Colonic mucosa (tissue), 4 donors: ENCODE measurements around the gene KIAA1614. TPM values are rescaled to one million over a fixed set of nuclear protein-coding genes. Genes with fewer than 3 reads are reported as not detected.
A peak's percentile ranks its signal among the peaks of the same experiment; 100 is the strongest.

Experiments used
- DNase-seq: peaks from one replicate; pipeline ENCODE4 v3.0.0-alpha.2; 2020
- H3K27ac ChIP-seq: fragments of 200-600 bp; one replicate; pipeline ENCODE4 v1.8.0; 2021
- H3K27me3 ChIP-seq: fragments of 200-600 bp; one replicate; pipeline ENCODE4 v1.8.0; 2021
- H3K36me3 ChIP-seq: fragments of 200-600 bp; one replicate; pipeline ENCODE4 v1.8.0; 2021
- H3K4me1 ChIP-seq: fragments of 200-600 bp; one replicate; pipeline ENCODE4 v1.8.0; 2021; ENCODE audit warnings: mild to moderate bottlenecking
- H3K4me3 ChIP-seq: fragments of 200-600 bp; one replicate; pipeline ENCODE4 v1.8.0; 2021
- H3K9ac ChIP-seq, 2 donors: one replicate each; pipeline ENCODE4 v1.7.0; 2013; ENCODE audit warnings: control low read depth in 2 of 2, low read depth in 2 of 2, low read length in 2 of 2
- H3K9me3 ChIP-seq: fragments of 200-600 bp; one replicate; pipeline ENCODE4 v1.8.0; 2021
- intact Hi-C: fragments of 100-400 bp; cut with DNase I; formaldehyde crosslinking; loops from one replicate; pipeline ENCODE4 v1.14.1; 2022
- total RNA-seq, 2 donors: library from RNA; stranded (reverse); fragmentation: NEBNext Ultra II Directional in 1 of 2; extraction: Animal tissue kit (Norgen Biotek cat#: 25700) in 1 of 2; gene quantifications; one replicate each; pipeline ENCODE4 v1.2.1, GENCODE V29; 2021
- TF ChIP-seq, protein P1 (sequence below): fragments of 200-600 bp; IDR thresholded peaks from one replicate; pipeline ENCODE4 v1.8.0; 2022; ENCODE audit warnings: antibody characterized with exemption, mild to moderate bottlenecking
- donor health status: healthy.
- donor health status: DM: no; HTN: no; CAD: no.
- donor health status: DM: no; HTN: no; CAD: no.

Gene KIAA1614
- total RNA-seq, 2 donors from 2014 or later, result 0.74 to 2.1 TPM

DNA sequence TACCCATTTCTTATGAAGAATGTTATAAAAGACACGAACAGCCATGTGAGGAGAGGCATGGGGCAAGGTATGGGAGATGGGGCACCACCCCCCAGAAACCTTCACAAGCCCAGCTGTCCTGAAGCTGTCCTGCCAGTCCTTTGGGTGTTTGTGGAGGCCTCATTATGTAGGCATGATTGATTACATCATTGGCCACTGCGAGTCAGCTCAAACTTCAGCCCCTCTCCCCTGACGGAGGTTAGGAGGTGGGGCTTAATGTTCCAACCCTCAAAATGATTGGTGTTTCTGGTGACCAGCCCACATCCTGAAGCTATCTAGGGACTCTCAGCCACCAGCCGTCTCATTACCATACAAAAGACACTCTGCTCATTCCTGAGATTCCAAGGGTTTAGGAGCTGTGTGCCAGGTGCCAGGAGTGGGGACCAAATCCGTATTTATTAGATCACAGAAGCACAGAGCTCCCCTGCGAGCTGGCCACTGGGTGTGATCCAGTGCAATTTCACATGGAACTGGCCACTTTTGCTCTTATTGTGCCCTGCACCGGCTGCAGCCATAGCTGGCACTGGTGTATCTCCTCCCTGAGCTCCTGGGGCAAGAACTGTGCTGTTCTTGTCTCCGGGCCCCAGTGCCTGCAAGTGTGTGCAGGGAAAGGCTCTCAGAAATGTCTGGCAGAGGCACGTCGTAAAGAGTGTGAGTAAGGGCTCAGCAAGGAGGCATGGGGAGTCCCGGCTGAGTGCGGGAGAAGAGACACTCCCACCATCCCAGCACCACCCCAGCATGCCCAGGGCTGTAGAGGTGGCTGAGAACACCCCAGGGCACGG lies 10.5 kb downstream of the KIAA1614 start:
- no peaks in the 10 kb centered on the region for H3K9me3 ChIP-seq
- H3K27ac ChIP-seq, result no peak overlapping the region
- TF ChIP-seq, protein P1, sequence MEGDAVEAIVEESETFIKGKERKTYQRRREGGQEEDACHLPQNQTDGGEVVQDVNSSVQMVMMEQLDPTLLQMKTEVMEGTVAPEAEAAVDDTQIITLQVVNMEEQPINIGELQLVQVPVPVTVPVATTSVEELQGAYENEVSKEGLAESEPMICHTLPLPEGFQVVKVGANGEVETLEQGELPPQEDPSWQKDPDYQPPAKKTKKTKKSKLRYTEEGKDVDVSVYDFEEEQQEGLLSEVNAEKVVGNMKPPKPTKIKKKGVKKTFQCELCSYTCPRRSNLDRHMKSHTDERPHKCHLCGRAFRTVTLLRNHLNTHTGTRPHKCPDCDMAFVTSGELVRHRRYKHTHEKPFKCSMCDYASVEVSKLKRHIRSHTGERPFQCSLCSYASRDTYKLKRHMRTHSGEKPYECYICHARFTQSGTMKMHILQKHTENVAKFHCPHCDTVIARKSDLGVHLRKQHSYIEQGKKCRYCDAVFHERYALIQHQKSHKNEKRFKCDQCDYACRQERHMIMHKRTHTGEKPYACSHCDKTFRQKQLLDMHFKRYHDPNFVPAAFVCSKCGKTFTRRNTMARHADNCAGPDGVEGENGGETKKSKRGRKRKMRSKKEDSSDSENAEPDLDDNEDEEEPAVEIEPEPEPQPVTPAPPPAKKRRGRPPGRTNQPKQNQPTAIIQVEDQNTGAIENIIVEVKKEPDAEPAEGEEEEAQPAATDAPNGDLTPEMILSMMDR, result no peak
- intact Hi-C loops, result no loop called here
- no peak overlapping the region for H3K4me3 ChIP-seq
- no peak for DNase-seq
- no peaks in the 10 kb centered on the region for H3K27me3 ChIP-seq
- H3K4me1 ChIP-seq, result no peaks in the 10 kb centered on the region
- H3K36me3 ChIP-seq, result no peaks in the 10 kb centered on the region
- no peak overlapping the region for H3K9ac ChIP-seq

DNA sequence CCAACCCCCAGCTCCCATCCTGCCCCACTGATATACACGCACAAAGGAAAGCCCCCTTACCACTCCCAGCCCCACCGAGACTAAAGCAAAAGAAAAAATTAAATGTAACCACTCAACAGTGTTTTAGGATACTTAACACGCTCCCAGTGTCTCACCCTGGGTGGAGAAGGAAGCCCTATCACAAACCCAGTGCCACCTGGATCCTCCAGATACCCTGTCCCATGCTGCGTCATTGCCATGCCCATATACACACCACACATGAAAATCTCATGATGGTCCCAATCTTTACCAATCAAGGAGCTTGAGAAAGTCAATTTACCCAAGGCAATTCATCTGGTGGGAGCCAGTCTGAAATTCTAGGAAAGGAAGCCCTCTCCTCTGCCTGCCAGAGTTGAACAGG lies 11.2 kb downstream of the KIAA1614 start:
- intact Hi-C loops, result no loop called here
- no peak overlapping the region for H3K27ac ChIP-seq
- TF ChIP-seq, protein P1, result no peak
- no peaks in the 10 kb centered on the region for H3K9me3 ChIP-seq
- H3K4me3 ChIP-seq, result no peak overlapping the region
- H3K9ac ChIP-seq, result no peak overlapping the region
- H3K36me3 ChIP-seq, result no peaks in the 10 kb centered on the region
- no peaks in the 10 kb centered on the region for H3K27me3 ChIP-seq
- DNase-seq, result no peak
- no peaks in the 10 kb centered on the region for H3K4me1 ChIP-seq

DNA sequence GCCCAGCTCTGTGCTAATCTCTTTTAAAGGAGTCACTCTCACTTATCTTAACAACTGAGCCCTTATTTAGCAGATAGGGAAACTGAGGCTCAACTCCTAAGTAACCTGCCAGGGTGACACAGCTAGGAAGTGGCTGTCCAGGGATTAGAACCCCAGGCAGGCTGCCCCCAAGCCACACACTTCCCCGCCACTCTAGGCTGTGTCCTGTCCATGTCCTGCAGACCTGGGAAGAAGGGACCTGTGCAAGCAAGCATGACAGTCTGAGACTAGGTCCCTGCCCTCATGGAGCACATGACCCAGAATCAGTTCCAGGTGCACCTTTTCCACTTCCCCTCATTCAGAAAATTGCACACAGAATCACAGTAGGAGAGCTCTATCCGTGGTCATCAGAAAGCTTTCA lies 12.2 kb downstream of the KIAA1614 start:
- H3K27ac ChIP-seq, result no peak overlapping the region
- no peaks in the 10 kb centered on the region for H3K36me3 ChIP-seq
- H3K4me1 ChIP-seq, result no peaks in the 10 kb centered on the region
- TF ChIP-seq, protein P1, result no peak
- H3K9ac ChIP-seq, result no peak overlapping the region
- no peak for DNase-seq
- H3K4me3 ChIP-seq, result no peak overlapping the region
- H3K27me3 ChIP-seq, result no peaks in the 10 kb centered on the region
- intact Hi-C loops, result no loop called here
- no peaks in the 10 kb centered on the region for H3K9me3 ChIP-seq

DNA sequence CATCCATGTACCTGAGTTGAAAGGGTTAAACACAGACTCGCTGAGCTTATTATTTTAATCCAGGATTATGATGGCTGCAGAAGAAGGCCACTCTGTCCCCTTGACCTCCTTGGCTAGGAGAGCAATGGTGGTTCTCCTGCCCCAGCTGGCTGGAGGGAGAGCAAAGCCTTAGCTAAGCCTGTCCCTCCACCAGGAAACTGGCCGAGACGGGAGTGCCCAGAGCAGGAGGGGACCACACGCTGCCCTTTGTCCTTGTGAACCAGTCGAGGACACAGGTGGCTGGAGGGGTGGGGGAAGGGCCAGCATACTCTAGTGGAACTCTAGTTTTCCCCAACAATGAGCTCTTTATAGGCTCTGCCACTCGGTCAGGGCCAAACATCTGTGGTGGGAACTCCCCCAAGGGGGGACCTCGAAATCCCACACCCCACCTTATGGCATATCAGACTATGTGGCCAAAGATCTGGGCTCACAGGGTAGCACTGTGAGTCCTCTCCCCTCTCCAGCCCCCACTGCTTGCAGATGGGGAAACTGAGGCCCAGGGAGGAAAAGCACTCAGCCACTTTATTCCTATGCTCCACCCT lies 12.9 kb downstream of the KIAA1614 start:
- no peak for DNase-seq
- Histone ChIP-seq H3K4me1 (no peaks in the 10 kb centered on the region), H3K9me3 (no peaks in the 10 kb centered on the region), H3K27me3 (no peaks in the 10 kb centered on the region), H3K36me3 (no peaks in the 10 kb centered on the region), H3K27ac (no peak overlapping the region), H3K9ac (no peak overlapping the region), H3K4me3 (no peak overlapping the region)
- intact Hi-C loops, result no loop called here
- TF ChIP-seq, protein P1, result no peak

DNA sequence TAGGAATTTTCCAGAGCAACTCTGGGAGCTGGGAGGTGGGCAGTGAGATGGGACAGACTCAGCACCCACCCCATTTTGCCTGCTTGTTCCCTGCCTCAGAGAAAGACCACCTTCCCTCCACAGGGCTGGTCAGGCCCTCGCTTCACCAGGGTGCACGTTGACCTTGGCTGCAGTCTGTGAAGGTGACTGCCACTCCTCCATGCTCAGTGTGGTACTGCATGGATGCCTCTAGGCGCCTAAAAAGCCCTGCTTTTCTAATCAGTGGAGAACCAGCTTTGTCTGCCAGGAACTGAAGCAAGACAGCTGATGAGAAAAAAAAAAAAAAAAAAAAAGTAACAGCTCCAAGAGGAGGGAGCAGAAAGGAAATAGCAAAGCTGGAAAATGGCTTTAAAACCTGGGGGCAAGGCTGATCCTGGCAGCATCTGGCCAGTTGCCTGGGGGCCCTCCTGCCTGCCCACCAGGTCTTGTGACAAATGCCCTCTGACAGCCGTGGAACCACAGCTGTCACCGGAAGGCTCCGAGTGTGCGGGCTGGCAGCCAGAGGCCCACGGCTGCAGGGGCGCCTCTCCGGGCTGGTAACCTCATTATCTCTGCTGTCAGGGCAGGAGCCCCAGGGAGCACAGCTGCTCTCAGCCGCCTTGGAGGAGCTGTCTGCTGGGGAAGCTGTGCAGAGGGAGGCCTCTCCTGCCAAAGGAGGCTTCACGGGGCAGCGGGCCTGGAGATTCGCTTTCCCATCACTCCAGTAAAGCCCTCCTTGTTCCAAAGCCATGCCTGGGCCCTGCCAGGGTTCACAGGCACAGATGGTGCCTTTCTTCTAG lies 13.7 kb downstream of the KIAA1614 start:
- no peak overlapping the region for H3K27ac ChIP-seq
- H3K4me1 ChIP-seq, result no peaks in the 10 kb centered on the region
- intact Hi-C loops, result no loop called here
- no peak overlapping the region for H3K4me3 ChIP-seq
- TF ChIP-seq, protein P1, result no peak
- no peaks in the 10 kb centered on the region for H3K27me3 ChIP-seq
- H3K36me3 ChIP-seq, result no peaks in the 10 kb centered on the region
- no peak overlapping the region for H3K9ac ChIP-seq
- no peaks in the 10 kb centered on the region for H3K9me3 ChIP-seq
- DNase-seq, result peak; percentile 41
